Measurements from ENCODE around the gene PHAX.
A peak's percentile ranks its signal among the peaks of the same experiment; 100 is the strongest.
"Not testable (repeated sequence)": the region's sequence is repeated elsewhere in the genome, so short reads cannot be mapped to it uniquely, and the experiment has no call there.

Gene PHAX

GRCh38 chr5:126656401-126657007, 55.8 kb downstream of the PHAX start:
- no peak for DNase-seq (ENCODE audit: low read depth in 2 of 2)

- no peak for DNase-seq (ENCODE audit: low read depth in 2 of 2)
Observed at GRCh38 chr5:126658561-126658960, 57.8 kb downstream of the PHAX start.

GRCh38 chr5:126659805-126660482, 59.2 kb downstream of the PHAX start:
- no peak for DNase-seq (ENCODE audit: low read depth in 2 of 2)

DNA sequence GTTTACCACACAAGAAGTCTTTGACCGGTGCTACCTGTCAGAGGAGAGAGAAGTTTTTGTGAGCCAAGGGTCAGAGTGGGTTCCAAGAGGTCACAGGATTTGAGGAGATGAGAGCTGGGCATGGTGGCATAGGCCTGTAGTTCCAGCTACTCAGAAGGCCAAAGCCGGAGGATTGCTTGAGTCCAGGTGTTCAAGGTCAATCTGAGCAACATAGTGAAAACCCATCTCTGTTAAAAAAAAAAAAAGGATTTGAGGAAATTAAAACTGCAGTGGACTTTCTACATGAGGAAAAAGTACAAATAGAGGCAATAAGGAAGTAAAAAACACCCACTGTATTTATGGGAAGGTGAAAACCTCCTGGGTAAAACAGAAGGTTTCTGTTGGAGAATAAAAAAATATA, 63.8 kb downstream of the PHAX start:
- no peak for DNase-seq (ENCODE audit: low read depth in 2 of 2)

DNA sequence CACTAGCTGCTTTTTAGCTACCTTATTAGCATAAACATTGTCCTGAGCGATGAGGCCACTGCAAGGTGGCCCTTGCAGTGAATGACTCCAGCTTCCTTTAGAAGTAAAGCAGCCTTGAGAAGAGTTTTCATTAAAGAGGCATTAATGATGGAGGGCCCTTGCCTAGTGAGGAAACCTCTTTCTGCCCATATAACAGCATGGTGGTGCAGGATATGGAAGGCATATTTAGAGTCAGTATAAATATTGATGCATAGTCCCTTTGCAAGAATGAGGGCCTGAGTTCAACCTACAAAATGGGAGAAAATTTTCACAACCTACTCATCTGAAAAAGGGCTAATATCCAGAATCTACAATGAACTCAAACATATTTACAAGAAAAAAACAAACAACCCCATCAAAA, 69.4 kb downstream of the PHAX start:
- not testable (repeated sequence) for DNase-seq (ENCODE audit: low read depth in 2 of 2)

DNA sequence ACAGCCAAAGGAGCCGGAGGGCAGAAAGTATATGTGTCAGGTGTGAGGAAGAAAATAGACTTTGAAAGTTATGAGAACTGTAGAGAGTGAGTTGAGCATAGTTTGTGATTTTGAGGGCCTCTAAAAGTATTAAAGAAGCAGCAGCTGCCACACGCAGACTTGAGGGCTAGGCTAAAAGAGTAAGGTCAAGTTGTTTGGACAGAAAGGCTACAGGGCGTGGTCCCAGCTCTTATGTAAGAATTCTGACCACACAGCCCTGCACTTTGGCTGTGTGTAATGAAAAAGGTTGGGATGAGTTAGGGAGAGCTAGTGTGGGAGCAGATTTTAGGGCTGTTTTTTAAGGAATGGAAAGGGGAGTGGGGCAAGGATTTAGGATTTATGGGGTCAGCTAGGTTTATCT, 70.9 kb downstream of the PHAX start:
- not testable (repeated sequence) for DNase-seq (ENCODE audit: low read depth in 2 of 2)

DNA sequence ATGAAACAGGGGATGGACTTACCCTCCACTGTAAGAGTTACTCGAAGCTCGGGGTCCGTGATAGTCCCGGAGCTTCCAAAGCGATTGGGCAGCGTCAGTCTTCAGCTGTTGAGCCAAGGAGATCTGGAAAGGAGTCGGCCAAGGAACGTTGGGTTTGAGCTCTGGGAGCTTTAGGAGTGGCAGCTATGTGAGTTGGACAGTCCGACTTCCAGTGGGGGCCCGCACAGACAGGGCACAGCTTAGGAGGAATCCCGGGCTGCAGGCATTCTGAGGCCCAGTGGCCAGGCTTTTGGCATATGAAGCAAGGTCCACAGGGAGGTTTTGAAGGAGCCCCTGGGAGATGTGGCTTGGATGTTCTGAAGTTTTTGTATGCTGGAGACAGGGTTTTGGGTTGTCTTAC, 72.7 kb downstream of the PHAX start:
- no peak for DNase-seq (ENCODE audit: low read depth in 2 of 2)

- no peak for DNase-seq (ENCODE audit: low read depth in 2 of 2)
Observed at GRCh38 chr5:126674145-126674544, 73.4 kb downstream of the PHAX start.

GRCh38 chr5:126675338-126675737, 74.6 kb downstream of the PHAX start:
- no peak for DNase-seq (ENCODE audit: low read depth in 2 of 2)

DNA sequence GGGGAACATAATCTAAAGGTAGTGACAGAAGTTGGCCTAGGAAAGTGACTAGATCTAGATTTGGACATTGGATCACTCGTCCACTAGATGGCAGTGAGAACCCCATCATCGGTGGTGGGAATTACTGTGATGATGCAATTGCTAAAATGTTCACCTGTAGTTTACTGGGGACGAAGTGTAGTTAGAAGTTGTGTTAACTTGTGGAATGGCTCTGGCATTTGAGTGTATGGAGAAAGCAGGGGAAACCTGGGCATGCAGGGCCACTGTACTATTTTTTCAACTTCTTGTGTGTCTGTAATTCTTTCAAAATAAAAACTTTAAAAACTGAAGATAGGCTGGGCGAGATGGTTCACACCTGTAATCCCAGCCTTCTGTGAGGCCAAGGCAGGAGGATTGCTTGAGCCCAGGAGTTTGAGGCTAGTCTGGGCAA, 75.5 kb downstream of the PHAX start:
- peak; percentile 17 to 22 for DNase-seq (ENCODE audit: low read depth in 2 of 2)
